Measurements from ENCODE around the gene TCF4. TPM values are rescaled to one million over a fixed set of nuclear protein-coding genes. Genes with fewer than 3 reads are reported as not detected.

Gene TCF4
- total RNA-seq, 4 donors from 2014 or later: 30.3 to 51.1 (median 40.1) TPM

DNA sequence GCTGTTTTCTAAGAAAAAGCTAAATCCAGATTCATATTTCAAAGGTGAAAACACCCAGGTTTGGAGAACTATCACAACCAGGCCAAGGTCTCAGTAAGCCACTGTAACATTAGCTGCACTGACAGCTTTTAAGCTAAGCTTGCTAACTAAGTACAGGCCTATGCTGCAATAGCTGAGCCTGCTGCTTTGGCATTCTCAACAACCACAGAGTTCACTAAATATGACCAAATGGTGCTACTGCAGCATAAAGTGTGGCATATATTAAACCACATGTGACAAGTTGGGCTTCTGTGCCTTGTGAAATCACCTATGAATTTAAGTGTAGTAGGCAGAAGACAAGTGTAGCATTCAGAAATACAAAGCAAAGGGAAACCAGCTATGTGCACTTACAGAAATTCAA is 206.7 kb downstream of the TCF4 start:
- Histone ChIP-seq H3K4me1 (no peaks in the 10 kb centered on the region), H3K27ac (no peak overlapping the region), H3K36me3 (no peaks in the 10 kb centered on the region), H3K4me3 (no peak overlapping the region), H3K9me3 (peaks cover 0 to 8% of the 10 kb centered on the region in 2 donors), H3K27me3 (no peaks in the 10 kb centered on the region)
- no peak for DNase-seq
- in situ Hi-C loops (cut with MboI; ENCODE audit: low pct_ligation_motif_present in 1 of 4, low pct_unique_long_range_greater_than_20kb in 1 of 4, low sequenced_read_pairs in 3 of 4) (no loop called here), intact Hi-C loops (cut with DNase I; ENCODE audit: low total_unique reads) (no loop called here)
- TF ChIP-seq EP300 (IDR thresholded peaks at IDR 0.05; ENCODE audit: low read depth) (no peak), POLR2A (IDR thresholded peaks at IDR 0.05) (no peak), POLR2AphosphoS5 (IDR thresholded peaks at IDR 0.05) (no peak)
- TF ChIP-seq, protein P1, sequence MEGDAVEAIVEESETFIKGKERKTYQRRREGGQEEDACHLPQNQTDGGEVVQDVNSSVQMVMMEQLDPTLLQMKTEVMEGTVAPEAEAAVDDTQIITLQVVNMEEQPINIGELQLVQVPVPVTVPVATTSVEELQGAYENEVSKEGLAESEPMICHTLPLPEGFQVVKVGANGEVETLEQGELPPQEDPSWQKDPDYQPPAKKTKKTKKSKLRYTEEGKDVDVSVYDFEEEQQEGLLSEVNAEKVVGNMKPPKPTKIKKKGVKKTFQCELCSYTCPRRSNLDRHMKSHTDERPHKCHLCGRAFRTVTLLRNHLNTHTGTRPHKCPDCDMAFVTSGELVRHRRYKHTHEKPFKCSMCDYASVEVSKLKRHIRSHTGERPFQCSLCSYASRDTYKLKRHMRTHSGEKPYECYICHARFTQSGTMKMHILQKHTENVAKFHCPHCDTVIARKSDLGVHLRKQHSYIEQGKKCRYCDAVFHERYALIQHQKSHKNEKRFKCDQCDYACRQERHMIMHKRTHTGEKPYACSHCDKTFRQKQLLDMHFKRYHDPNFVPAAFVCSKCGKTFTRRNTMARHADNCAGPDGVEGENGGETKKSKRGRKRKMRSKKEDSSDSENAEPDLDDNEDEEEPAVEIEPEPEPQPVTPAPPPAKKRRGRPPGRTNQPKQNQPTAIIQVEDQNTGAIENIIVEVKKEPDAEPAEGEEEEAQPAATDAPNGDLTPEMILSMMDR (IDR thresholded peaks at IDR 0.05): no peak

DNA sequence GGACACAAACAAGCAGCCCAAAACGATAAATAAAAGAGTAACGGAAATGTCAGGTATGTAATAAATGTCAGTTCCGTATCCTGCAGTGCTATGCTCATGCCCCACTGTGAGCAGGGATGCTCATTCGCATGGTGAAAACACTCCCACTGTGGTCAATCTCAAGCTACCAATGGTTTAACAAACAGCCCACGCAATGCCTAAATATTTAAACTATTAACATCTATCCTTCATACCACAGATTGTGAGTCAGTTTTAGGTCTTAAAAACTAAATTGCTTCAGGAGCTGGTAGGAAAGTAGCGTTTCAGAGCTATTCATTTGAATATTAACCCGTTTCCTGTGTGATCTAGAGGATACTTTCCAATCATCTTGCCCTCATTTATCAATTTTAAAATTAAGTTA is 207.4 kb downstream of the TCF4 start:
- H3K36me3 ChIP-seq: no peaks in the 10 kb centered on the region
- 78 to 85% methylated on average over 7 of the region's 7 CpGs for WGBS, 2 donors (ENCODE audit: low coverage in 1 of 2)
- H3K27me3 ChIP-seq: no peaks in the 10 kb centered on the region
- no peak overlapping the region for H3K27ac ChIP-seq
- intact Hi-C loops (cut with DNase I; ENCODE audit: low total_unique reads) (no loop called here), in situ Hi-C loops (cut with MboI; ENCODE audit: low pct_ligation_motif_present in 1 of 4, low pct_unique_long_range_greater_than_20kb in 1 of 4, low sequenced_read_pairs in 3 of 4) (no loop called here)
- H3K4me3 ChIP-seq: no peak overlapping the region
- TF ChIP-seq POLR2A (IDR thresholded peaks at IDR 0.05) (no peak), EP300 (IDR thresholded peaks at IDR 0.05; ENCODE audit: low read depth) (no peak), POLR2AphosphoS5 (IDR thresholded peaks at IDR 0.05) (no peak)
- TF ChIP-seq, protein P1 (IDR thresholded peaks at IDR 0.05): no peak
- no peaks in the 10 kb centered on the region for H3K4me1 ChIP-seq
- H3K9me3 ChIP-seq: peaks cover 0 to 8% of the 10 kb centered on the region in 2 donors
- DNase-seq: no peak

DNA sequence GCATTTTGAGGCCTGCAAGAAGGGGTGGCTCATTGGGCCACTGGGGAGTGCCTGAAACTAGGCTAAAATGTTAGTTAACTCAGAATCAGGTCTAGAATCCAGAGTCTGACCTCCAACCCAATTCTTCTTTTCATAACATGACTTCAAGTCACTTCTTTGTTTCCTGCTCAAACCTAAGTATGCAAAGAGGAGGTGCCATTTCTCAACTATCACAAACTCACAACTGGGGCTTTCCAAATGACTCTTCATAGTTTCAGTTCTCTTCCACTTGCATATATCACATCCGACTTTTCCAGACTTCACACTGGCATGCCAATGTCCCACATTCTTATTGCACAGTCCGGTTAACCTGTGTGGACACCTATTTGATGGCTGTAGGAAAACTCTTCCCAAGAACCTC is 211.6 kb downstream of the TCF4 start:
- no peak for DNase-seq
- H3K4me3 ChIP-seq: no peak overlapping the region
- TF ChIP-seq POLR2A (IDR thresholded peaks at IDR 0.05): no peak
- in situ Hi-C loops (cut with MboI; ENCODE audit: low pct_ligation_motif_present in 1 of 4, low pct_unique_long_range_greater_than_20kb in 1 of 4, low sequenced_read_pairs in 3 of 4) (no loop called here), intact Hi-C loops (cut with DNase I; ENCODE audit: low total_unique reads) (no loop called here)
- no peaks in the 10 kb centered on the region for H3K36me3 ChIP-seq
- no peaks in the 10 kb centered on the region for H3K4me1 ChIP-seq
- H3K9me3 ChIP-seq: no peaks in the 10 kb centered on the region
- H3K27ac ChIP-seq: no peak overlapping the region
- H3K27me3 ChIP-seq: no peaks in the 10 kb centered on the region
- 58 to 60% methylated on average over 2 of the region's 2 CpGs for WGBS, 2 donors (ENCODE audit: low coverage in 1 of 2)

DNA sequence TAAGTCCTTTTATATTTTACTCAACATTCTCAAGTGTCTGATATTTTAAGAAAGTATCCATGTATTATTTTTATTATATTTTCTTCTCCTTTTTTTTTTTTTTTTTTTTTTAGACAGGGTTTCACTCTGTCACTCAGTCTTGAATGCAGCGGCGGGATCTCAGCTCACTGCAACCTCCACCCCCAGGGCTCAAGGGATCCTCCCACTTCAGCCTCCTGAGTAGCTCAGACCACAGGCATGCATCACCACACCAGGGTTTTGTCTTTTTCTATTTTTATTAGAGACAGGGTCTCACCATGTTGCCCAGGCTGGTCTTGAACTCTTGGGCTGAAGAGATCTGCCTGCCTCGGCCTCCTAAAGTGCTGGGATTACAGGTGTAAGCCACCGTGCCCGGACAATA is 212.1 kb downstream of the TCF4 start:
- Histone ChIP-seq H3K9me3 (no peaks in the 10 kb centered on the region), H3K4me3 (no peak overlapping the region), H3K36me3 (no peaks in the 10 kb centered on the region), H3K27ac (no peak overlapping the region), H3K4me1 (no peaks in the 10 kb centered on the region), H3K27me3 (no peaks in the 10 kb centered on the region)
- no peak for DNase-seq
- intact Hi-C loops (cut with DNase I; ENCODE audit: low total_unique reads) (no loop called here), in situ Hi-C loops (cut with MboI; ENCODE audit: low pct_ligation_motif_present in 1 of 4, low pct_unique_long_range_greater_than_20kb in 1 of 4, low sequenced_read_pairs in 3 of 4) (no loop called here)
- TF ChIP-seq EP300 (IDR thresholded peaks at IDR 0.05; ENCODE audit: low read depth) (no peak), POLR2A (IDR thresholded peaks at IDR 0.05) (no peak)
- TF ChIP-seq, protein P1 (IDR thresholded peaks at IDR 0.05): no peak
- WGBS, 2 donors (ENCODE audit: low coverage in 1 of 2): 83 to 100% methylated on average over 1 to 5 of the region's 5 CpGs

DNA sequence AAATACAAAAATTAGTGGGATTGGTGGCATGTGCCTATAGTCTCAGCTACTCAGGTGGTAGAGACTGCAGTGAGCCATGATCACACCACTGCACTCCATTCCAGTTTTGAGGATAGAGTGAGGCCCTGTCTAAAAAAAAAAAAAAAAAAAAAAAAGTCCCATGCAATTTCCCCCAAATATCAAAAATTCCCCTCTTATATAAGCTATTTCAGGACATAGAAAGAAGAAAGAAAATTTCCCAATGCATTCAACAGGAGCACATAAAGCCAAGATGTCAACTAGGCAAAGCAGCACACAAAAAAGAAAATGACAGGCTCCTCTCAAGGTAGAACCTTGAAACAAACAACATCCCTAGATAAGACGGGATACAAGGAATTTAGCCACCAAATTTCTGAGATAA is 213.3 kb downstream of the TCF4 start:
- Histone ChIP-seq H3K9me3 (no peaks in the 10 kb centered on the region), H3K36me3 (no peaks in the 10 kb centered on the region), H3K4me3 (no peak overlapping the region), H3K27ac (no peak overlapping the region), H3K27me3 (no peaks in the 10 kb centered on the region), H3K4me1 (no peaks in the 10 kb centered on the region)
- in situ Hi-C loops (cut with MboI; ENCODE audit: low pct_ligation_motif_present in 1 of 4, low pct_unique_long_range_greater_than_20kb in 1 of 4, low sequenced_read_pairs in 3 of 4) (no loop called here), intact Hi-C loops (cut with DNase I; ENCODE audit: low total_unique reads) (no loop called here)
- no peak for DNase-seq
- 83 to 92% methylated on average over 1 of the region's 1 CpG for WGBS, 2 donors (ENCODE audit: low coverage in 1 of 2)
- TF ChIP-seq POLR2AphosphoS5 (IDR thresholded peaks at IDR 0.05): no peak
- TF ChIP-seq POLR2A (IDR thresholded peaks at IDR 0.05): no peak
- TF ChIP-seq, protein P1 (IDR thresholded peaks at IDR 0.05): no peak
- TF ChIP-seq EP300 (IDR thresholded peaks at IDR 0.05; ENCODE audit: low read depth): no peak
